Measurements from ENCODE around the gene RERE.
"Not testable (repeated sequence)": the region's sequence is repeated elsewhere in the genome, so short reads cannot be mapped to it uniquely, and the experiment has no call there.

RERE gene

DNA sequence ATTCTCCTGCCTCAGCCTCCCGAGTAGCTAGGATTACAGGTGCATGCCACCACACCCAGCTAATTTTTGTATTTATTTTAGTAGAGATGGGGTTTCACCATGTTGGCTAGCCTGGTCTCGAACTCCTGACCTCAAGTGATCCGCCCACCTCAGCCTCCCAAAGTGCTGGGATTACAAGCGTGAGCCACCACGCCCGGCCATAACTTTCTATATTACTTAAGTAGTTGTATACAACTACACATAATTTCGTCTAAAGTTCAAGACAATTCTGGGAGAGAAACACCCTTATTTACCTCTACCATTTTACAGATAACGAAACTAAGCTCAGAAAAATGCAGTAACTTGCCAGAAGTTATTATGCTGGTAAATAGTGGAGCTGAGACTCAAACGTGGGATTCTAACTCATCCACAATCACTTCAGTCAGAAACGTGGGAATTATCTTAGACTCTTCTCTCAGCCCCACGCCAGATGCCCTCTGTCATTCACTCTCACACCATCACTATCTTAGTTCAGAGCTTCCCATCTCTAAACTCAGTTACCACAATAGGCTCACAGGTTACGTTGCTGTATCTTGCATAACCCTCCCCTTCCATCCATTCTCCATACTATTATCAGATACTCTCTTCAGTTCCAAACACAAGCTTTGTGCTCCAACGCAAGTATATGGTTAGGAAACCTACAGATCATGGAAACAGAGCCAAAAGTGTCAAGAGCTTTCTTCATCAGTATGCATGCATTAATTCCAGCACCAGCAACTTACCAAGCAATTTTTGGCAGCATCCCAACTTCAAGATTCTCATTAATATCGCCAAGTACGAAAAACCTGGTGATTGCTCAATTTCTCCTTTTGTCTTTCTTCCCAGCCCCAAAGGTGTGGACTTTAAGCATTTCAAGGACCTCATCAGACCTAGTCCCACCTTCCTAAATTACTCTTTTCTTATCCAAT is 69.3 kb downstream of the RERE start:
- no peak for DNase-seq

DNA sequence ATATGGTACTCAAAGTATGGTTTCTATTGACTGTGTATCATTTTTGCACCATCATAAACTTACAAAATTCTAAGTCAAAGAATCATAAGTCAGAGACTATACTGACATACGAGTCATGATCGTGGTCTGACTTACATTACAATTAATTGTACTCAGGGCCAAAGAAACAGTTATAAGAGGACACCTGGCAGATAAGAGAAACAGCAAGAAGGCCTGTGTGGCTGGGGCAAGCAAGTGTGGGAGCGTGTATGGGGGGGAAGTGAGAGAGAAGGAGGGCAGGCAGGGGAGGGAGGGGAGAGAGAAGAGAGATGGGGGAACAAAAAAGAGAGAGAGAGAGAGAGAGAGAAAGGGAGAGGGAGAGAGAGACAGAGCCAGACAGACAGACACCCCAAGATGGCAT is 70.9 kb downstream of the RERE start:
- no peak for DNase-seq

DNA sequence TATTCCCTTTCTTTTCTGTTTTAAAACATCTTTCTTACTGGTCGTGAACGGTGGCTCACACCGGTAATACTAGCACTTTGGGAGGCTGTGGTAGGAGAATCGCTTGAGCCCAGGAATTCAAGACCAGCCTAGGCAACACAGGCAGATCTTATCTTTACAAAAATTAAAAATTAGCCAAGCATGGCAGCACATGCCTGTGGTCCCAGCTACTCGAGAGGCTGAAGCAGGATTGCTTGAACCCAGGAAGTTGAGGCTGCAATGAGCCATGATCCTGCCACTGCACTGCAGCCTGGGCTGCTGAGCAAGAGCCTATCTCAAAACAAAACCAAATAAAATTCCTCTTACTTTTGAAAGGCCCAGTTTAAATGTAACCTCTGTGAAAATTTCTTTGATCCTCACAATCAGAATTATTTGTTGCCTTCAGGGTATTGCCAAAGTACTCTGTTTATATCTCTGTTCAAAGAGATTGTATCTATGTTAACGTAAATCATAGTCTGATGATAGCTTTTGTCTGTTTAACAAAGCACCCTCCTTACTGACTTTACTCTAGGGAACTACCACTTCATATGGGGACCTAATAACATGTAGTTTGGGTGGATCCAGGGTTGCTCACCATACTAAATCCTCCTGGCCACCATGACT is 71.6 kb downstream of the RERE start:
- DNase-seq: no peak

DNA sequence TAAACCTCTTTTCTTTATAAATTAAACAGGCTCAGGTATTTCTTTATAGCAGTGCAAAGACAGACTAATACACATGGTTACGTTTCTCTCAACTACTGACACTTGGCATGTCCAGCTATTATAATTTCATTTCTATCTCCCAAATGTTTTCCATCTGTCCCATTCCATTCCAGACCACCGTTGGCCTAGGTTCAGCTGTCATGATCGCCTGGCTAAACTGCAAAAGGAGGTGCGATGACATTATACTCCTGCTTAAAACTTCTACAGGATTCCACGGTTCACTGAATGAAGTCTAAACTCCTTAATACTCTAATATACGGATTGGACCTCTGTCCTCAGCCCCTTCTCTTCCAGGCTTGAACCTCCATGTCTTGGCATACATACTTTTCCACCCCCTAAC is 72.1 kb downstream of the RERE start:
- DNase-seq: no peak

DNA sequence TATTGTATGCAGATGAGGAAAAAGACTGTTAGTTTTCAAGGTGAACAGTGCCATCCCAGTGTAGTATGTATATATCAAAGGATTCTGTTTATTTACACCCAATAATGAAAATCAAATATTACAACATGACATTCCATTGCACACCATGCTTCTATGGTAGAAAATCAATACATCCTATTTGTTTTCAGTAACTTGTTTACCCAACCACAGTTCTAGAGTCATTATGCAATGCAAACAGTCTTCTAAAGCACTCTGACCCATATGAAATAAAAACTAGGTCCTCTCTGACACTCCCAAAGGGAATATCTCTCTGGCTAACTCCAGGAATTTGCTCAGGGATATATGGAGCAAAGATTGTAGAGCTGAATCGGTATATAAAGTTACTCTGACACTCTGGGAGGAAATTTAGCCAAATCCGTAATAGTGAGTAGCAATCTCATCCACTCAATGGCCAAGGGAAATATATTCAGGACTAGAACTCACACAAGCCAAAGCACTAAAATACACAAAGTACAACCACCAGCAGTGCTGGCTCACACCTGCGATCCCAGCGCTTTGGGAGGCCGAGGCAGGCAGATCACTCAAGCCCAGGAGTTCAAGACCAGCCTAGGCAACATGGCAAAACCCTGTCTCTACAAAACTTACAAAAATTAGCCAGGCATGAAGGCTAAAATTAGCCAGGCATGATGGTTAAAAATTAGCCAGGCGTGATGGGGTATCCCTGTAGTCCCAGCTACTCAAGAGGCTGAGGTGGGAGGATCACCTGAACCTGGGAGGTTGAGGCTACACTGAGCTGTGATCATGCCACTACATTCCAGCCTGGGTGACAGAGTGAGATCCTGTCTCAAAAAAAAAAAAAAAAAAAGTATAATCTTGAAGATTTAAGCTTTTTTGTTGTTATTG is 75.2 kb downstream of the RERE start:
- no peak for DNase-seq

DNA sequence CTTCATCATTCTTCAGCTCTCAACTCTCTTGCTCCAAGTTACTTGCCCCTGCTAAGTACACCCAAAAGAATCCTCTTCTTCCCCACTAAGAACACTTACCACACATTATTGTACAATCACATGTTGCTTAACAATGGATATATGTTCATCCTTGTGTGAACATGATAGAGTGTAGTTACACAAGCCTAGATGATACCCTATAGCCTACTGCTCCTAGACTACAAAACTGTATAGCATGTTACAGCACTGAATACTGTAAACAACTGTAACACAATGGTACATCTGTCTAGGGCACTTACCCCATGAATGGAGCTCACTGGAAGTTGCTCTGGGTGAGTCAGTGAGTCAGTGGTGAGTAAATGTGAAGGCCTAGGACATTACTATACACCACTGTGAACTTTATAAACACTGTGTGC is 77.4 kb downstream of the RERE start:
- no peak for DNase-seq

DNA sequence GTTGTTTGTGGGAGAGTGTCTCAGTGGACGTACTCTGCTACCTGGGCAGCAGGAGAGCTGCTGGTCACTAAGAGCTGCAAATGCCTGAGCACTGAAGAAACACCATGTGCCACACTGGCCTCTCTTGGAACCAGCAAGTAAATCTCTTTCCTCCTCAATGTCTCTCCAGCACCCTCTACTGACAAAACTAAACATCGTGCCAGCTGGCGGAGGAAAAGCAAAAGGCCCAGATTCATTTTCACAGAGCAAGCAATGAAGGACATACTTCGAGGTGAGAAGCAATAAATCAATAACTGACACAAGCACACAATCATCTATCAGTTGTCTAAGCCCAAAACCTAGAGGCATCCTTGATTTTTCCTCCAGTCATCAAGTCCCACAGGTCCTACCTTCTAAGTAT is 78.1 kb downstream of the RERE start:
- no peak for DNase-seq

DNA sequence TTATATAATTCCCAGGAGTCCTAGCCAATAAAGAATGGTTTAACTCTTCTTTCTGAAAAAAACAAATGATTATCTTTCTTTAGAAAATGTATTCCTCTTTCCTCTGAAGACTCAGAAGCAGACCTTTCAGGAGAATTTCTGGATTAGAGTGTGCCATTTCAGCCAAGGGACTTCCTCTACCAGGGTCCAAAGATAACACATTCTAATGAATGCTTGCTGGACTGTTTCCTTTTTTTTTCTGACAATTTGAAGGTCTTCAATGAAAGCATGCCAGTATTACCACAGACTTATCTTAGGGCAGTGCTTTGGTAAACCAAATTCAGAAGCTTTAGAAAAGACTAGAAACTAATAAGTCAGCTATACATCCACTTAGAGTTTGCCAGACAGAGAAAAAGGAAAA is 80.5 kb downstream of the RERE start:
- DNase-seq: no peak

DNA sequence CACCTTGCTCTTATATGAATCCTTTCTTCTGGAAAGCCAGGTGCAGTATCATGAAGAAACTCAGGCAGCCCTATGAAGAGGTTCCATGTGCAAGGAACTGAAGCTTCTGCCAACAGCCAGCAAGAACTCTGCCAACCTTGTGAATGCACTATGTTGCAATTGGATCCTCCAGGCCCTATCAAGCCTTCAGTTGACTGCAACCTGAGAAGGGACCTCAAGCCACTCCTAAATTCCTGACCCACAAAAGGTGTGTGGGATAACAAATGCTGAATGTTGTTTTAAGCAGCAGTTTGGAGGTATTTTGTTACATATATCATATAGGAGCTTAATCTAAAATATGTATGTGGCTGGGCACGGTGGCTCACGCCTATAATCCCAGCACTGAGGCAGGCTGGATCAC is 84.0 kb downstream of the RERE start:
- DNase-seq: no peak

DNA sequence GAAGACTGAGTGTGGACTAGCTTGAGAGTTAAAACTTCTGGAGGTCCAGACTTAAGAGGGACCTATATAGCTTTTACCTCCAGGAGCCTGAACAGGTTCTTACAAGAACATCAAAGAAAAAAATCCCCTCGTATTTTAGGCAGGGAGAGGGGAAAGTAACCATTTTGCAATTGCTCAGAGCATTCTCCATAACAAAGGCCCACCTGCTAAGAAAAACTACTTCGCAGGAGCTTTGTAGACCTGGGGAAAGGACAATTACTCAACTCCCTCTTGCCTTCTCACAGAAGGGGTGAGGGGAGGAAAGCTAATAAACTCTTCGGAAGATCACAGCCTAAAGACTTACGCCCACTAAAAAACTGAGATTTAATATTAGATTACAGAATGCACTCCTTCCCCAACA is 86.3 kb downstream of the RERE start:
- DNase-seq: no peak

DNA sequence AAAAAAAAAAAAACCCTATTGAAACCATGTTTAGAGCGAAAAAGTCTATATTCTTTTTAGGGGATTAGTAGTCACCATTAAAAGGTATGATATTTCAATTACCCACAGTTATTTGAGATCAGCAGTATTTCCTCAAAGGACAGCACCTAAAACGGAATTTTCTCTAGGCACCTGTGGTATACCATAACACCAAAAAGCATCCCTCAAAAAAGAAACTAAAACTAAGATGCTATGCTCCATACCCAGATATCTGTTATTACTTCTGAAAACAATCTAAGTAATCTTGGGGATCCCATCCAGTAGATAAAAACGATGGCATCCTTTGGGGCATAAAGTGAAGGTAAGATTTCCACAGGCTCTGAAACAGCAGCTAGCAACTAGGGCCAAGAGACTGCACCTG is 89.0 kb downstream of the RERE start:
- no peak for DNase-seq

DNA sequence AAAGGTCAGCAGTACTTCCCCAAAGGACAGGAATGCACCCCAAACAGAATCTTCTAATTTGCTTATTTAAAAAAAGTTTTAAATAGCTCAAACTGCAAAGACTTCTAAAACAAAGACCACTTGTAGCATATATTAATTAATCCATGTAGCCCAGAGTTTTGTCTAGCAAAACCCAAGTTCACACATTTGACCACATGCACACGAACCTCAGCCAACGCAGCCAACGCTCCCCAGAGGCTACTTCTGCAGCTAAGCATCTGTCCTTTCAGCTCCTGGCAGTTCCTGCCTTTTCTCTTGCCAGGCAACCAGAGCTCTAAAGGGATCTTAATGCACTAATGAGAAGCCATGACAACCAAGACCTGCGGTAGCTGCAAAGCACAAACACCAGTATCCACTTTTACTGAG is 89.6 kb downstream of the RERE start:
- DNase-seq: no peak

DNA sequence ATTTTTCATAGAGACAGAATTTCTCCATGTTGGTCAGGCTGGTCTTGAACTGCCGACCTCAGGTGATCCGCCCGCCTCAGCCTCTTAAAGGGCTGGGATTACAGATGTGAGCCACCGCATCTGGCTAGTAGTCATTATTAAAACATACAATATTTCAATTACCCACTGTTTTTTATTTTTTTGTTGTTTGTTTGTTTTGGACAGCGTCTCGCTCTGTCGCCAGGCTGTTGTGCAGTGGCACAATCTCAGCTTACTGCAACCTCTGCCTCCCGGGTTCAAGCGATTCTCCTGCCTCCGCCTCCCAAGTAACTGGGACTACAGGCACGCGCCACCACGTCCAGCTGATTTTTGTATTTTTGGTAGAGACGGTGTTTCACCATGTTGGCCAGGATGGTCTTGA is 90.1 kb downstream of the RERE start:
- not testable (repeated sequence) for DNase-seq

DNA sequence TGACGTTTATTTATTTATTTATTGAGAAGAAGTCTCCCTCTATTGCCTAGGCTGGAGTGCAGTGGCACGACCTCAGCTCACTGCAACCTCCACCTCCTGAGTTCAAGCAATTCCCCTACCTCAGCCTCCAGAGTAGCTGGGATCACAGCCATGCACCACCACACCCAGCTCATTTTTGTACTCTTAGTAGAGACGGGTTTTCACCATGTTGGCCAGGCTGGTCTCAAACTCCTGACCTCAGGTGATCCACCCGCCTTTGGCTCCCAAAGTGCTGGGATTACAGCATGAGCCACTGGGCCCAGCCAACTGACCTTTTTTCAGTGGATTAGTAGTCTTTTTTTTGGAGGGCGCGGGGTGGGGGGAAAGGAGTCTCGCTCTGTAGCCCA is 90.6 kb downstream of the RERE start:
- not testable (repeated sequence) for DNase-seq

DNA sequence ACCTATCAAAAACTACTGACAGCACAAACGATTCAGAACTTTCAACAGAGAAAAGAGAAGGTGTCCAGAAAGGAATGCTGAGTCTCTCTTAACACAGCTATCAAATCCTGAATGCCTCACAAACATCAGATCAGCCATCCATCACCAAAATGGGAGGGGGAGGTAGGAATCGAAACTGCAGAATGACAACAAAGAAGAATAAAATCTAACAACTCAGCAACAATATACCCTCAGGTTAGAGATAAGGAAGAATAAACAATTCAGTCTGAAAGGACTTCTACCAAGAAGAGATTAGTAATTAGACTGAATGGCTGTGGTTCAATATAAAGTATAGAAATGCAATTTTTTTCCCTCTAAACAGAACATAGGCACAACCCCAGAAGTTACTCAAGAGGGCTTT is 94.4 kb downstream of the RERE start:
- DNase-seq: no peak

DNA sequence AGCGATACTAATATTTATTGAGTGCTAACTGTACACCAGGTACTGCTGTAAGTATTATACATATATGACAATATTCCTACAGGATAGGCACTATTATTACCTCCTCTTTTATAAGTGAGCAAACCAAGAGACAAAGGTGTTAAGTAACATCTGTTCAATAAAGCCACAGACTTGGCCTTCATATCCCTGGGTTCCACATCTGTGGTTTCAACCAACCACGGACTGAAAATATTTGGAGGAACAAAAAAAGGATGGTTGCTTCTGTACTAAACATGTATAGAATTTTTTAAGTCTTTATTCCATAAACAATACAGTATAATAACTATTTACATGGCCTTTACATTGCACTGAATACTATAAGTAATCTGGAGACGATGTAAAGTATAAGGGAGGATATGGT is 95.1 kb downstream of the RERE start:
- DNase-seq: no peak

DNA sequence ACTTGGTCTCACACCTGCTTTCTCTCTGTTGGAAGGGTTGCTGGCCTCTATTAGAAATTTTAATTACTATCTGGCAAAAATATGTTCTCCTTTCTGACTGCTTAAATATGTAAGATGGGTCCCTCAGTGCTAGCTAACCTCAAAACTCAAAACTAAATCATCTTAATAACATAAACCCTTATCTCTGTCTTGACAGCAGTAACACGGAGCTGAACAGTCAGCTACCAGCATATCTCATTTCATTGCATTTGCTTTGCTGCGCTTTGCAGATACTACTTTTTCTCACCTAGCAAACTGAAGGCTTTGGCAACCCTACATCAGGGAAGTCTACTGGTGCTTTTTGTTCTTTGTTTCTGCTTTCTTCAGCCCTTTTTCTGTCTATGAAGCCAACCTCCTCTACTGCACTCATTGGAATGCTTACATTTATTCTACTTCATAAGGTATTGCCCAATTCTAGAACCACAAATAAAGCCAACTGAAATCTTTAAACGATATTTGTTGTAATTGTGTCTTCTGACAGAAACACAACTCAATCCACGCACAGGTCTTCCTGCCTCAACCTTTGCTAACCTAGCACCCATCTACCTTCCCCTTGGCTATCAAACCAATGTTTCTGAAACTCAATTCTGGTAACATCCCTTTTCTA is 95.6 kb downstream of the RERE start:
- no peak for DNase-seq

DNA sequence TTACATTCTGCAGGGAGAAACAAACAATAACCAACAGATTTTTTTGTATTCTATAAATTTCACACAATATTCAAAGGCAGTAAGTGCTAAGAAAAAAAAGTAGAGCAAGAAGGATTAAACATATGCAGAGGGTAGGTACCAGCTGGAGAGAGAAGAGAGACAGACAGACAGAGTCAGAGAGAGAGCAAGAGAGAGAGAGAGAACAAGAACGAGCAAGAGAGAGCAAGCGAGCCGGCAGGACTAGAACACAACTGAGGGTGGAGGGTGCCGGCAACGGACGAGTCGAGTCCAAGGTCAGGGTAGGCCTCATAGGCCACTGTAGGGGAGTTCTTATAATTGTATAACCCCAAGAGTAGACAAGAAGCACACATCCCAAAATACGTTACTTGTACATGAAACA is 97.1 kb downstream of the RERE start:
- DNase-seq: no peak

DNA sequence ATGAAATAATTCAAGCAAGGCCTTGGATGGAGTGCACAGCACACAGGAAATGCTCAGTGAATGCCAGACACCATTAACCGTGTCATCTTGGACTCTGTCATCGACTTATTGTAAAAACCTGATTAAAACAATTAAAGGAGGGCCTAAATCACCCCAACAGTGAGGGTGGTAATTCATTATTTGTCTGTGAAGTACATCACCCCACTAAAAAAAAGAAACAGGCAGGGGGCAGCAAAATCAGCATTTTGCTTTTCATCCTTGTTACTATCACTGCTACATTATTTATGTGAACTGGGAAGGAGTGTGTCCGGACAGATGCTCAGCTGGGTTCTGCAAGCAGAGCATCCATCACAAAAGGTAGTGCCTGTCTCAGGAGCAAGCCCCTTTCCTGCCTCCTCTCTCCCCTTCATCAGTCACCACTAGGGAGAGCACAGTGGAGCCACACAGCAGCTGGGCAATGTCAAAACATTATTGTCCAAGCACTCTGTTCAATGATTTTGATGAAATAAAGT is 98.5 kb downstream of the RERE start:
- DNase-seq: no peak

DNA sequence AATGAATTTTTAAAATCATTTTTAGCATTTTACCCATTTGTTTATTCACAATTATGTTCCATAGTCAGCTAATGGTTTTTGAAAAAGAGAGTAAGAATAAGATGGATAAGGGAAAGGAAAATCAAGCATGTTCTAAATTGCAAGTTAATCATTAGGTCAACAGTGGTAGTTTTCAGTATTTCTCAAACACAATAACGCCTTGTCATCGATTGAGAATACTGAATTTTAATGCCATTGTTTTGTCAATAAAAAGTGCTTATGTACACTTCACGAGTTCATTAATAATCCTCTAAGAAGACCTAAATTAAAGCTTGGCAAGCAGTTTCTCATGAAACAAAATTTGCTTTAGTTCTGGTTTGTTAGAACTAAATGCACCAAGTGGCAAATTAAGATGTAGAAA is 100.3 kb downstream of the RERE start:
- no peak for DNase-seq

DNA sequence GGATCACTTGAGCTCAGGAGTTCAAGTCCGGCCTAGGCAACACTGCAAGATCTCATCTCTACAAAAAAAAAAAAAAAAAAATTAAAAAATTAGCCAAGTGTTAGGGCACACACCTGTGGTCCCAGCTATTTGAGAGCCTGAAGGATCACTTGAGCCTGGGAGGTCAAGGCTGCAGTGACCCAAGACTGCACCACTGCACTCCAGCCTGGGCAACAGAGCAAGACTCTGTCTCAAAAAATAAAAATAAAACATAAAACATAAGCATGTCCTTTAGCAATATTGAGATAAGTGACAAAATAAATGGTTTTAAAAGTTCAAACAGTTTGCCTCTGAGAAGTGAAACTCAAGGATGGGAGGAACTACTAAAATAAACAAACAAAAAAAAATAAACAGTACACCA is 101.2 kb downstream of the RERE start:
- DNase-seq: no peak

DNA sequence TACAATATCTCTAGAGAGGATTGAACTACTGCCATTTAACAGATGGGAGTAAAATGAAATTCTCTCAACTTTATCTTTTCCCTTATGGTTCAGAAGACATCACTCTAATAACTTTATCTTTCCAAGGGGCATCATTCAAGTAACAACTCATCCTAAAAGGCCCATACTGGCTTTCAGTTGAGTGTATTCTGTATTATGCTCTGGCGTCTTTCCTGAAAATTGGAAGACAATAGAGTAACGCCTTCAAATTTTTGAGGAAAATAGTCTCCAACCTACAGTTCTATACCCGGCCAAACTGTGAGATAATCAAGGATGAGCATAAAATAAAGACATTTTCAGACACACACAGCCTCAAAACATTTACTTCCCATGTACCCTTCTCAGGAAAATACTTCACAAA is 103.3 kb downstream of the RERE start:
- no peak for DNase-seq

Data from CD4-positive, alpha-beta T cell treated with Interleukin-17A for 4 hours (primary cell).